Neural cell (in vitro differentiated cells): ENCODE data around the gene ADGRD1. TPM values are rescaled to one million over a fixed set of nuclear protein-coding genes. Genes with fewer than 3 reads are reported as not detected.

Source experiments
- H2AFZ ChIP-seq: fragments of 200-600, 300-800 bp; sonication (generic), shearing (Covaris generic); 2 replicates; pipeline ENCODE4 v1.6.0; 2014; ENCODE audit warnings: low read depth, mild to moderate bottlenecking, antibody characterized with exemption, low read length, moderate library complexity
- H3F3A ChIP-seq: fragments of 200-600 bp; shearing (Covaris generic); 2 replicates; pipeline ENCODE4 v1.6.1; 2016; ENCODE audit warnings: mild to moderate bottlenecking, moderate library complexity, mixed read lengths, antibody characterized with exemption, low read length; ENCODE audit not compliant: insufficient read depth, poor library complexity, severe bottlenecking
- H3K27ac ChIP-seq: fragments of 200-600, 300-800 bp; sonication (generic), shearing (Covaris generic); 2 replicates; pipeline ENCODE4 v1.5.1; 2014; ENCODE audit warnings: mild to moderate bottlenecking, low read length, moderate library complexity
- H3K27me3 ChIP-seq: fragments of 300-800, 200-600 bp; sonication (generic), shearing (Covaris generic); 2 replicates; pipeline ENCODE4 v1.6.0; 2014; ENCODE audit warnings: mild to moderate bottlenecking, low read depth, low read length, moderate library complexity; ENCODE audit not compliant: insufficient read depth
- H3K36me3 ChIP-seq: fragments of 300-800, 200-600 bp; sonication (generic), shearing (Covaris generic); 2 replicates; pipeline ENCODE4 v1.5.1; 2014; ENCODE audit warnings: mild to moderate bottlenecking, antibody characterized with exemption, low read length, moderate library complexity; ENCODE audit not compliant: insufficient read depth
- H3K4me2 ChIP-seq: fragments of 300-800, 200-600 bp; sonication (generic), shearing (Covaris generic); 2 replicates; pipeline ENCODE4 v1.6.0; 2014; ENCODE audit warnings: mild to moderate bottlenecking, low read length
- H3K4me3 ChIP-seq: fragments of 300-800, 200-600 bp; sonication (generic), shearing (Covaris generic); 2 replicates; pipeline ENCODE4 v1.5.1; 2014; ENCODE audit warnings: mild to moderate bottlenecking, low read length, moderate library complexity
- H3K79me2 ChIP-seq: fragments of 200-600 bp; shearing (Covaris generic); replicated peaks from 2 replicates; pipeline ENCODE4 v1.6.0; 2014; ENCODE audit warnings: mild to moderate bottlenecking, low read length, moderate library complexity; ENCODE audit not compliant: insufficient read depth
- H3K9ac ChIP-seq: fragments of 300-800, 200-600 bp; sonication (generic), shearing (Covaris generic); 2 replicates; pipeline ENCODE4 v1.6.1; 2016; ENCODE audit warnings: mild to moderate bottlenecking, low read length, mixed read lengths
- H3K9me2 ChIP-seq: fragments of 200-600 bp; shearing (Covaris generic); 2 replicates; pipeline ENCODE4 v1.6.1; 2016; ENCODE audit warnings: mild to moderate bottlenecking, low read length, mixed read lengths; ENCODE audit not compliant: insufficient read depth
- H3K9me3 ChIP-seq: fragments of 200-600, 300-800 bp; sonication (generic), shearing (Covaris generic); 2 replicates; pipeline ENCODE4 v1.6.1; 2016; ENCODE audit warnings: mild to moderate bottlenecking, mixed run types, low read length, moderate library complexity, mixed read lengths
- H4K20me1 ChIP-seq: fragments of 200-600 bp; shearing (Covaris generic); 2 replicates; pipeline ENCODE4 v1.6.1; 2016; ENCODE audit warnings: mild to moderate bottlenecking, mixed run types; ENCODE audit not compliant: insufficient read depth
- CTCF ChIP-seq: fragments of 450-650 bp; IDR thresholded peaks from 2 replicates; pipeline ENCODE4 v1.5.1; 2014; ENCODE audit warnings: antibody characterized with exemption, mild to moderate bottlenecking, moderate library complexity; ENCODE audit not compliant: poor library complexity, severe bottlenecking
- EP300 ChIP-seq: fragments of 450-650 bp; conservative IDR thresholded peaks from 2 replicates; pipeline ENCODE4 v1.6.1; 2014; ENCODE audit warnings: antibody characterized with exemption, mild to moderate bottlenecking, moderate library complexity; ENCODE audit not compliant: poor library complexity, severe bottlenecking
- EZH2 ChIP-seq: fragments of 200-600, 300-800 bp; shearing (Covaris generic), sonication (generic); IDR thresholded peaks from 2 replicates; pipeline ENCODE4 v1.6.1; 2014; ENCODE audit warnings: antibody characterized with exemption, low read length, borderline replicate concordance, mild to moderate bottlenecking; ENCODE audit not compliant: insufficient read depth, poor library complexity, severe bottlenecking
- MXI1 ChIP-seq: fragments of 450-650 bp; conservative IDR thresholded peaks from 2 replicates; pipeline ENCODE4 v1.6.1; 2014; ENCODE audit warnings: antibody characterized with exemption, mild to moderate bottlenecking; ENCODE audit not compliant: poor library complexity, severe bottlenecking
- POLR2AphosphoS5 ChIP-seq: IDR thresholded peaks from 2 replicates; pipeline ENCODE4 v1.6.1; 2012
- RAD21 ChIP-seq: fragments of 450-650 bp; conservative IDR thresholded peaks from 2 replicates; pipeline ENCODE4 v1.6.1; 2014; ENCODE audit warnings: antibody characterized with exemption, mild to moderate bottlenecking, moderate library complexity
- REST ChIP-seq: IDR thresholded peaks from 2 replicates; pipeline ENCODE4 v1.6.1; 2012; ENCODE audit warnings: borderline replicate concordance
- SMC3 ChIP-seq: fragments of 450-650 bp; conservative IDR thresholded peaks from 2 replicates; pipeline ENCODE4 v1.6.1; 2014; ENCODE audit warnings: antibody characterized with exemption, mild to moderate bottlenecking, moderate library complexity; ENCODE audit not compliant: poor library complexity
- TAF1 ChIP-seq: IDR thresholded peaks from 2 replicates; pipeline ENCODE4 v1.6.1; 2012; ENCODE audit warnings: low read depth
- polyA plus RNA-seq: library from polyadenylated mRNA; depleted of rRNA; stranded (reverse); fragments of >200 nt; gene quantifications from 2 replicates; pipeline ENCODE4 v1.2.3, GENCODE V29; 2014

ADGRD1 gene
- polyA plus RNA-seq, 1 donor from 2014 or later: 1.7 TPM

DNA sequence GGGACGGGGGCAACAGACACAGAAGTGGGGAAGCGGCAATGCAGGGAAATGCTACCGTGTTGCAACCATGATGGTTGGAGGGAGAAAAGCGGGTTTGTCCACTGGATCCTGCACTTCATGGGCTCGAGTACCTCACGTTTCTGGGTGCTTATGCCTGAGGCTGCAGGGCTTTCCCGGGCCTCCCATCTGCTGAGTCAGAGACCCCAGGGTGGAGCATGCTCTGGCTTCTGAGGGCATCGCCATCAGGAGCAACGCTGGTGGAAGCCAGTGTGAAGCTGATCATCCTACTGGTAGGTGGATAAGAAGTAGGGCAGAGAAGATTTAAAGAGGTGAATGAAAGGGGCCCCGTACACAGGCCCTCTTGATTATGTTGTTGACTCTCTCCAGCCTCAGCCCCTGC, 5.0 kb upstream of the ADGRD1 start:
- no peaks in the 10 kb centered on the region for H3K36me3 ChIP-seq
- H3F3A ChIP-seq: no peaks in the 10 kb centered on the region
- no peaks in the 10 kb centered on the region for H4K20me1 ChIP-seq
- H3K27me3 ChIP-seq: no peaks in the 10 kb centered on the region
- no peaks in the 10 kb centered on the region for H3K9me3 ChIP-seq
- TF ChIP-seq EP300 (no peak), EZH2 (no peak), REST (no peak), SMC3 (no peak), POLR2AphosphoS5 (no peak), RAD21 (no peak), MXI1 (no peak), CTCF (no peak), TAF1 (no peak)
- H3K9ac ChIP-seq: no peak overlapping the region
- no peak overlapping the region for H2AFZ ChIP-seq
- H3K27ac ChIP-seq: no peak overlapping the region
- no peak overlapping the region for H3K4me3 ChIP-seq
- no peak overlapping the region for H3K4me2 ChIP-seq
- H3K9me2 ChIP-seq: no peaks in the 10 kb centered on the region
- no peaks in the 10 kb centered on the region for H3K79me2 ChIP-seq

- Histone ChIP-seq H3K27me3 (no peaks in the 10 kb centered on the region), H3K4me3 (no peak overlapping the region), H3K9ac (no peak overlapping the region), H4K20me1 (no peaks in the 10 kb centered on the region), H3K9me3 (no peaks in the 10 kb centered on the region), H2AFZ (no peak overlapping the region), H3K36me3 (no peaks in the 10 kb centered on the region), H3K4me2 (no peak overlapping the region), H3K27ac (no peak overlapping the region), H3K79me2 (no peaks in the 10 kb centered on the region), H3F3A (no peaks in the 10 kb centered on the region), H3K9me2 (no peaks in the 10 kb centered on the region)
- TF ChIP-seq REST (no peak), RAD21 (no peak), CTCF (no peak), MXI1 (no peak), TAF1 (no peak), EP300 (no peak), POLR2AphosphoS5 (no peak), EZH2 (no peak), SMC3 (no peak)
Measured at GRCh38 chr12:130949806-130950205, 3.9 kb upstream of the ADGRD1 start.
